ENCODE measurements around the gene OR2V2.

Gene OR2V2

DNA sequence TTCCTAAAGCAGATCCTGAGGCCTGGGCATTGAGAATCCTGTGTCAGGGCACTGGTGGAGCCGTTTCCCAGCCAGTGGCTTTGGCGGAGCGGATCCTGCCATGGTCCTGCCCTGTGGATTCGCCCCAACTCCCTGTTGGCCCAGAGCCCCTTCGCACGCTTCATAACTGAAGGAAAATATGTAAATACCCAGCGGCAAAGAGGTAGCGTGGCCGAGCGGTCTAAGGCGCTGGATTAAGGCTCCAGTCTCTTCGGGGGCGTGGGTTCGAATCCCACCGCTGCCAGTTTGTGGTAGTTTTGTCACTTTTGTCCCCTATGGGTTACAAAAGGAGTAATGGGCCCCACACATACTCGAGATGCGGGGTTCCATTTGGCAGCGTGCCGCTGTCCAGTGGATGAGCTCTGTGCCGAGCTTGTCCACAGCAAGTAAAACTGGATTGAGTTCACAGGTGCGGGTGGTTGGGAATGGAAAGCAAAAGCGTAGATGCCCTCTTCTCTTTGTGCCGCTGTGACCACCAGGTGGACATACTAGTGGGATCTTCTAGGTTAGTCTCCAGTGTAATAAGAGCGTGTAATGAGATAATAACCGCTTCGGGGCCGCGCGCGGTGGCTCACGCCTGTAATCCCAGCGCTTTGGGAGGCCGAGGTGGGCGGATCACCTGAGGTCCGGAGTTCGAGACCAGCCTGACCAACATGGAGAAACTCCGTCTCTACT is 40.3 kb downstream of the OR2V2 start:
- DNase-seq (ENCODE audit: insufficient read length, low spot score) (no peak), FAIRE-seq (no peak)
- TF ChIP-seq, protein P1, sequence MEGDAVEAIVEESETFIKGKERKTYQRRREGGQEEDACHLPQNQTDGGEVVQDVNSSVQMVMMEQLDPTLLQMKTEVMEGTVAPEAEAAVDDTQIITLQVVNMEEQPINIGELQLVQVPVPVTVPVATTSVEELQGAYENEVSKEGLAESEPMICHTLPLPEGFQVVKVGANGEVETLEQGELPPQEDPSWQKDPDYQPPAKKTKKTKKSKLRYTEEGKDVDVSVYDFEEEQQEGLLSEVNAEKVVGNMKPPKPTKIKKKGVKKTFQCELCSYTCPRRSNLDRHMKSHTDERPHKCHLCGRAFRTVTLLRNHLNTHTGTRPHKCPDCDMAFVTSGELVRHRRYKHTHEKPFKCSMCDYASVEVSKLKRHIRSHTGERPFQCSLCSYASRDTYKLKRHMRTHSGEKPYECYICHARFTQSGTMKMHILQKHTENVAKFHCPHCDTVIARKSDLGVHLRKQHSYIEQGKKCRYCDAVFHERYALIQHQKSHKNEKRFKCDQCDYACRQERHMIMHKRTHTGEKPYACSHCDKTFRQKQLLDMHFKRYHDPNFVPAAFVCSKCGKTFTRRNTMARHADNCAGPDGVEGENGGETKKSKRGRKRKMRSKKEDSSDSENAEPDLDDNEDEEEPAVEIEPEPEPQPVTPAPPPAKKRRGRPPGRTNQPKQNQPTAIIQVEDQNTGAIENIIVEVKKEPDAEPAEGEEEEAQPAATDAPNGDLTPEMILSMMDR (IDR thresholded peaks at IDR 0.05; ENCODE audit: insufficient read depth, missing control alignments), result no peak

DNA sequence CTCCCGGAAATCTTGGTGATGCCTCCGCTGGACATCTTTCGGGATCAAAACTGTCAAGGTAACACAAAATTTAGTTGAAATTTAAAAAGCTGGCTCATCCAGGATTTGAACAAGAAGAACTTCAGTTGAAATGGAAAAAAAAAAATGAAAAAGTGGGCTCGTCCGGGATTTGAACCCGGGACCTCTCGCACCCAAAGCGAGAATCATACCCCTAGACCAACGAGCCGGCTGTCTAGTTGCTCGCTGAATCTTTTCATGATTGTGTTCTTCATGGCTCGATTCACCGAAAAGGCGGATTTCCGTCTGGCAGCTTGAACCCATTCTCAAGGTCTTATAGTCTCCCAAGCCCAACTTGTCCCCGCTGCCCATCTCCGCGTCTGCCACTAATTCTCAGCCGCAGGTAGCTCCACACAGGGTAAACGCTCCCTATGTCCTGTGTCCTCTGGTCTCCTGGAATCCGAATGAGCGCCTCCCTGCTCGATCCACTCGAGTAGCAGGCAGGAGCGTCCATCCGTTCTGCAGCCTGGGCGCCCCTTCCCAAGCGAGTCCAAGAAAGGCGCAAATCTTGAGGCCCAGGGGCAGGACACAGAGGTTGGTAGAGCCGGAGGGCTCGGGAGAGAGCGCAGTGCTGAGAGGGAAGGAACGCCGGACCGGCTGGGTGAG is 41.4 kb downstream of the OR2V2 start:
- FAIRE-seq (no peak), DNase-seq (ENCODE audit: insufficient read length, low spot score) (no peak)
- TF ChIP-seq, protein P1 (IDR thresholded peaks at IDR 0.05; ENCODE audit: insufficient read depth, missing control alignments), result no peak

DNA sequence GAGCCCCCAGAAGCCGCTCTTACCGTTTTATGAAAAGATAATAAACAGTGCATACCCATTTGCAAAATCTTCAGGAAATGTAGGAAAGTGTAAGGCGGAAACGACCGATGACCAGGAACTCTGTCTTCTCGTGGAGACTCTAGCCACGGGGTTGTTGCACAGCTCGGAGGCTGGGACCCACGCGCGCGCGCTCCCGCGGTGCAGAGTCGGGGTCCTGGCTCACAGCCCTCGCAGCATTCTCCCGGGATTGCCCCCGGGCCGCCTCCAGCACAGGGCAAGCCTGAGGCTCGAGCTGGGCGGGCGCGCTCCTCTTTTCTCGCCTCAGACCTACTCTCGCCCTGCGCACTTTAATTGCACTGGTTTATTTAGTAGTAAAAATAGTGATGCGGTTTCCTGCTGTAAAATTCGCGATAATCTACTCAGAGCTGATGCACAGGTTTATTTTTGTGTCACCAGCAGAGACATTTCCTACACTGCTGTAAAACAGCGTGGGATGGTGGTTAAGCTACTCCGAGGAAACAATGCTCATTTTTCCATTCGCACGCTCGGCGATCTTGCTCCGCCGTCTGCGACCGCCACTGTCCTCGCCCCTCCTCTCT is 42.1 kb downstream of the OR2V2 start:
- TF ChIP-seq, protein P1 (IDR thresholded peaks at IDR 0.05; ENCODE audit: insufficient read depth, missing control alignments), result no peak
- DNase-seq (ENCODE audit: insufficient read length, low spot score) (no peak), FAIRE-seq (no peak)

DNA sequence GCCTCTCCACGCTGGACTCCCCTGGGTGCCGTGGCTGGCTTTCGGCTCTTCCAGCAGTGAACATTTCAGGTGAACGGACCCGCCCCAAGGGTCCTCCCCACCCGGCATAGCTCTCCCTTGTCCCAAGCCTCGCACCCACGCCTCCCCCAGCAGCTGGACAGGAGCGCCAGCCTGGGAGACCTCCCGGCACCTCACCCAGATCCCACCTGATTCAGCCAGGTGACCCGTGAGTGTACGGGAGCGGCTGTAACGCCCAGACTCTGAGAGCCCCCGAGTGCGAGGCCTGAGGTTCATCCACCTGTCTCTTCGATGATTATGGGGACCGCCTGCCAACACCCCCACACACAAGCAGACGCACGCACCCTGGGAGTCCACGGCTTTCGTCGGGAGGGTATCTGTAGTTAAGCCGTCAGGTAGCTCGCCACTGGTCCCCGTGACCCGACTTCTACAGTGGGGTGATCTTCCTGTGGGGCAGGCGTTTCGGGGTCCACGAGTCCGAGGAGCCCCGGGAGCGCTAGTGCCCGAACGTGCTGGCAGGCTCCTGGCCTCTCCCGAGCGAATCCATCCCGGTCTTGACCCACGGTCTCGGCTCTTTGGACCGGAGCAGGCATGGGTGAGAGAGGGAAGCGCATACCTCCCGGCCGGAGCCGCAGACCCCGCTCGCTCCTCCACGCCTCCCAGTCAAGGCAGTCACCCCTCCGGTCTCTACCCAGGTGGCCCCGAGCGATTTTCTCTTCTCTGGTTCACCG is 42.8 kb downstream of the OR2V2 start:
- DNase-seq (ENCODE audit: insufficient read length, low spot score), result no peak
- TF ChIP-seq, protein P1 (IDR thresholded peaks at IDR 0.05; ENCODE audit: insufficient read depth, missing control alignments), result no peak
- FAIRE-seq, result no peak

DNA sequence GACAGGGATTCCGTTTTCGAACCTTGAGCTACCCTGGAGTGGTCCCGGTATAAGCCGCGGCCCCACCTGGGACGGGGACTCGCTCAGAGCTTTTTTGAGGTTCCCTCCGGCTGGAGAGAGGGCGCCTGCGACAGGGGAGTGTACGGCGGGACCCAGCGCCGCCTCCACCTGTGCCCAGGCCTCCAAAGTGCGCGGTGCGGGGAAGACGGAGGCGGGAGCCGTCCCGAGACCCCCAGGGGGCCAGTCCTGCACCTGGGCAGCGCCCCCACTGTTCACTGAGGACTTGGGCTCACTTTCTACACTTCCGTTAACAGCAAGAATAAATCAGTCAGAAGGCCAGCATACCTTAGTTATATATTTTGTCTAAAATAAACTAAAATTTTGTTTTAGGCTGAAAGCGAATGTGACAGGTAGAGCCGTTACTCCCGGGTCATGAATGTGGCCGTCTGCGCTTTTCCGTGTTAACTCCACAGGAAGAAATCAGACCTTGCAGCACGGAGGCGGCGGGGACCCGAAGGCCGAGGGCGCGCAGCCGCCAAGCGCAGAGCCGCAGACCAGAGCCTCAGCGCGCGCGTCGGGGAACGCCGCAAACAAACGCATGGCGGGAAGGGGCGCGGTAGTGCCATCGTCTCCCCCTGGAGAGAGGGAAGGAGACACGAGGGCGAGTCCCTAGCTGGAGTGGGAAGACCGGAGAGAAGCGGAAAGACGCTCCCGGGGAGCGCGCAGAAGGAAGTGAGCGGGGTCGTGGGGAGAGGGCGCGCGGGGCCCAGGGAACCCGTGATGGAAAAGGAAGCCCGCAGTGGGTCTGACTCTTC is 43.5 kb downstream of the OR2V2 start:
- no peak for FAIRE-seq
- no peak for DNase-seq (ENCODE audit: insufficient read length, low spot score)
- TF ChIP-seq, protein P1 (IDR thresholded peaks at IDR 0.05; ENCODE audit: insufficient read depth, missing control alignments), result peak; percentile 17

DNA sequence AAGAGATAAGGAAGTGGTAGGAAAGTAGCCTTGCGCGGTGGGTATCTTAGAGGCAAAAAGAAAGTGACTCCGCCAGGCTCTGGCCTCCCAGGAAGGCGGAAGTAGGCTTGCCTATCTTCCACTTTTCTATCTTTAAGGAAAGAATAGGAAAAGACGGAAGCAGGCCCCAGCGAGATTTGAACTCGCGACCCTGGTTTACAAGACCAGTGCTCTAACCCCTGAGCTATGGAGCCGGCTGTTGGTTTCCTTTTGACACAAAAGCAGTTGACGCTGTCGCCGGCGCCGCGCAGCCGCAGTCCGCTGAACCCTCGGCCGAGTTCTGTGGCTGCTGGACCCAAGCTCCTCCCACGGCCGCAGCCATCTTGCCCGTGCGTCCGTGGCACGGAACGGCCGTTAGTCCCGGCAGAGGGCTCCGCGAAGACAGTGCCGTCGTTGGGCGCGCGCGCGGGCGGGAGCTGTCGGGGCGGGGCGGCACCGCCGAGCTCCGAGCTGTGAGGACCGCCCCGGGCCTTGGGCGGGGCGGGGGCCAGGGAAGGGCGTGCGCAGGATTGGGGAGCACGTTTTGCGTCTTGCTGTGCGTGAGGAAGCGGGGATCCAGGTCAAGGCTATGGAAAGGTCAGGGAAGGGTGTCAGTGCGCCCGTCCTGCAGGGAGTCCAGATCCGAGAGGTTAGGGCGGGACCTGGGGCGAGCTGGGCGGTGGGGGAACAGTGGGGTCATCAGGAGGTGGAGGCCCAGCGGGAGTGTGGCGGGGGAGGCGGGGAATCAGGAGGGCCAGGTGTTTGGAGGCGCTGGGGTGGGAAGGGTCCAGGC is 44.3 kb downstream of the OR2V2 start:
- FAIRE-seq (no peak), DNase-seq (ENCODE audit: insufficient read length, low spot score) (peak; percentile 72)
- TF ChIP-seq, protein P1 (IDR thresholded peaks at IDR 0.05; ENCODE audit: insufficient read depth, missing control alignments), result no peak
